Osteocyte (in vitro differentiated cells): ENCODE data around the gene CGREF1. TPM values are rescaled to one million over a fixed set of nuclear protein-coding genes. Genes with fewer than 3 reads are reported as not detected.

Source experiments
- DNase-seq: peaks from one replicate; pipeline ENCODE4 v3.0.0; 2021; ENCODE audit warnings: mixed read lengths; ENCODE audit not compliant: unreplicated experiment; ENCODE audit errors: extremely low spot score
- H3K27ac Mint-ChIP-seq: one replicate; pipeline ENCODE4 v1.8.0; 2021; ENCODE audit warnings: mild to moderate bottlenecking, mixed read lengths; ENCODE audit not compliant: unreplicated experiment
- H3K27me3 Mint-ChIP-seq: one replicate; pipeline ENCODE4 v1.8.0; 2021; ENCODE audit warnings: mixed read lengths; ENCODE audit not compliant: unreplicated experiment
- H3K36me3 Mint-ChIP-seq: one replicate; pipeline ENCODE4 v1.8.0; 2021; ENCODE audit warnings: mixed read lengths; ENCODE audit not compliant: unreplicated experiment
- H3K4me1 Mint-ChIP-seq: one replicate; pipeline ENCODE4 v1.8.0; 2021; ENCODE audit warnings: mixed read lengths; ENCODE audit not compliant: unreplicated experiment
- H3K4me3 Mint-ChIP-seq: one replicate; pipeline ENCODE4 v1.8.0; 2021; ENCODE audit warnings: mild to moderate bottlenecking, moderate library complexity, mixed read lengths; ENCODE audit not compliant: unreplicated experiment
- H3K9me3 Mint-ChIP-seq: one replicate; pipeline ENCODE4 v1.8.0; 2021; ENCODE audit warnings: mixed read lengths; ENCODE audit not compliant: unreplicated experiment
- CTCF ChIP-seq: fragments of 200-600 bp; sonication (generic); IDR thresholded peaks from 2 replicates; pipeline ENCODE4 v1.5.0; 2021; ENCODE audit warnings: antibody characterized with exemption, mild to moderate bottlenecking, moderate library complexity
- total RNA-seq: library from RNA; stranded (reverse); gene quantifications from 2 replicates; pipeline ENCODE4 v1.2.1, GENCODE V29; 2021

The CGREF1 gene
- total RNA-seq, 1 donor from 2014 or later: 1.9 TPM

GRCh38 chr2:27159271-27159670 lies 40.3 kb upstream of the CGREF1 start:
- TF ChIP-seq CTCF: no peak
- DNase-seq: no peak
- H3K27me3 Mint-ChIP-seq: peaks cover 8% of the 10 kb centered on the region
- H3K36me3 Mint-ChIP-seq: no peaks in the 10 kb centered on the region
- no peaks in the 10 kb centered on the region for H3K9me3 Mint-ChIP-seq
- H3K4me3 Mint-ChIP-seq: no peak overlapping the region
- H3K27ac Mint-ChIP-seq: no peak overlapping the region
- no peaks in the 10 kb centered on the region for H3K4me1 Mint-ChIP-seq

GRCh38 chr2:27158468-27158867 lies 39.5 kb upstream of the CGREF1 start:
- Mint-ChIP-seq H3K4me3 (no peak overlapping the region), H3K27ac (no peak overlapping the region), H3K36me3 (no peaks in the 10 kb centered on the region), H3K27me3 (peaks cover 11% of the 10 kb centered on the region), H3K4me1 (no peaks in the 10 kb centered on the region), H3K9me3 (no peaks in the 10 kb centered on the region)
- no peak for TF ChIP-seq CTCF
- DNase-seq: no peak

- Mint-ChIP-seq H3K36me3 (no peaks in the 10 kb centered on the region), H3K27me3 (peaks cover 8% of the 10 kb centered on the region), H3K9me3 (no peaks in the 10 kb centered on the region), H3K27ac (no peak overlapping the region), H3K4me1 (no peaks in the 10 kb centered on the region), H3K4me3 (no peak overlapping the region)
- no peak for TF ChIP-seq CTCF
- no peak for DNase-seq
Observed at GRCh38 chr2:27155069-27155520, 36.2 kb upstream of the CGREF1 start.

- DNase-seq: no peak
- no peak overlapping the region for H3K4me3 Mint-ChIP-seq
Observed at GRCh38 chr2:27154488-27154887, 35.6 kb upstream of the CGREF1 start.

More at GRCh38 chr2:27154488-27154887, 35.6 kb upstream of the CGREF1 start:
- Mint-ChIP-seq H3K27me3 (peaks cover 8% of the 10 kb centered on the region), H3K4me1 (no peaks in the 10 kb centered on the region), H3K36me3 (no peaks in the 10 kb centered on the region), H3K9me3 (no peaks in the 10 kb centered on the region), H3K27ac (no peak overlapping the region)
- TF ChIP-seq CTCF: no peak
